ENCODE results near the gene RBM38.

- TF ChIP-seq, protein P1, sequence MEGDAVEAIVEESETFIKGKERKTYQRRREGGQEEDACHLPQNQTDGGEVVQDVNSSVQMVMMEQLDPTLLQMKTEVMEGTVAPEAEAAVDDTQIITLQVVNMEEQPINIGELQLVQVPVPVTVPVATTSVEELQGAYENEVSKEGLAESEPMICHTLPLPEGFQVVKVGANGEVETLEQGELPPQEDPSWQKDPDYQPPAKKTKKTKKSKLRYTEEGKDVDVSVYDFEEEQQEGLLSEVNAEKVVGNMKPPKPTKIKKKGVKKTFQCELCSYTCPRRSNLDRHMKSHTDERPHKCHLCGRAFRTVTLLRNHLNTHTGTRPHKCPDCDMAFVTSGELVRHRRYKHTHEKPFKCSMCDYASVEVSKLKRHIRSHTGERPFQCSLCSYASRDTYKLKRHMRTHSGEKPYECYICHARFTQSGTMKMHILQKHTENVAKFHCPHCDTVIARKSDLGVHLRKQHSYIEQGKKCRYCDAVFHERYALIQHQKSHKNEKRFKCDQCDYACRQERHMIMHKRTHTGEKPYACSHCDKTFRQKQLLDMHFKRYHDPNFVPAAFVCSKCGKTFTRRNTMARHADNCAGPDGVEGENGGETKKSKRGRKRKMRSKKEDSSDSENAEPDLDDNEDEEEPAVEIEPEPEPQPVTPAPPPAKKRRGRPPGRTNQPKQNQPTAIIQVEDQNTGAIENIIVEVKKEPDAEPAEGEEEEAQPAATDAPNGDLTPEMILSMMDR (IDR thresholded peaks at IDR 0.05) = no peak
- no peak for TF ChIP-seq RNF2 (IDR thresholded peaks at IDR 0.05; ENCODE audit: borderline replicate concordance, low read depth)
Measured at GRCh38 chr20:57400231-57400701, 9.1 kb downstream of the RBM38 start.
